HL-60 (cell line): ENCODE data around the gene C9orf50.

Source experiments
- CTCF ChIP-seq: IDR thresholded peaks from one replicate; pipeline ENCODE4 v1.5.1; 2011; ENCODE audit warnings: low read length, control low read depth, inconsistent platforms; ENCODE audit not compliant: insufficient read depth
- REST ChIP-seq: IDR thresholded peaks from 2 replicates; pipeline ENCODE4 v1.6.1; 2012; ENCODE audit warnings: low read depth; ENCODE audit not compliant: insufficient replicate concordance

- no peak for TF ChIP-seq CTCF
- no peak for TF ChIP-seq REST
These were observed 7.8 kb upstream of the C9orf50 start for GRCh38 chr9:129628709-129629108.
